GM10266 (cell line): ENCODE measurements around the gene THRSP.
"Not testable (repeated sequence)": the region's sequence is repeated elsewhere in the genome, so short reads cannot be mapped to it uniquely, and the experiment has no call there.

Experiments used
- DNase-seq: peaks from one replicate; pipeline ENCODE4 v3.0.0; 2012; ENCODE audit errors: extremely low spot score
- TF ChIP-seq, protein P1 (sequence below): IDR thresholded peaks from 2 replicates; pipeline ENCODE4 v1.5.1; 2012; ENCODE audit warnings: mild to moderate bottlenecking, low read depth; ENCODE audit not compliant: control insufficient read depth, insufficient read depth; ENCODE audit errors: missing control alignments

The THRSP gene, protein sequence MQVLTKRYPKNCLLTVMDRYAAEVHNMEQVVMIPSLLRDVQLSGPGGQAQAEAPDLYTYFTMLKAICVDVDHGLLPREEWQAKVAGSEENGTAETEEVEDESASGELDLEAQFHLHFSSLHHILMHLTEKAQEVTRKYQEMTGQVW

DNA sequence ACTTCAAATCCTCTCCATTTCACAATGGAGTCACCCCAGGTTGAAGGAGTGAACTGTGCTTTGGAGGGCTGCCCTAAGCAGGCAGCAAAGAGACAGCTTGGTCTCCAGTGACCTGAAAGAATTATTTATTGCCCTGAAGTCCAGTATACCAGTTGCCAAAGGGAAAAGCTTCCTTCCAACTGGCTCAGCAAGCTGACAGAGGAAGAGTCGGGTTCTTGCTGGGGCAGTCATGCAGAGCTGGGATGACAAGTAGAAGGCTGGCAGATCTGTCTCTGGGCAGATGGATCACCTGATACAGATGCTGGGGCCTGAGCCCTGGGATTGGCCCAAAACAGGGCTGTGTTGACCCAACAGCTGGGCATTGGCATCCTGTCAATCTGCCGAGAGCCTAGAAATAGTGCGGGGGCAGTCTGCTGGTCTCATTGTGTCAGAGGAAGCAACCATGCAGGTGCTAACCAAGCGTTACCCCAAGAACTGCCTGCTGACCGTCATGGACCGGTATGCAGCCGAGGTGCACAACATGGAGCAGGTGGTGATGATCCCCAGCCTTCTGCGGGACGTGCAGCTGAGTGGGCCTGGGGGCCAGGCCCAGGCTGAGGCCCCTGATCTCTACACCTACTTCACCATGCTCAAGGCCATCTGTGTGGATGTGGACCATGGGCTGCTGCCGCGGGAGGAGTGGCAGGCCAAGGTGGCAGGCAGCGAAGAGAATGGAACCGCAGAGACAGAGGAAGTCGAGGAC lies at the start of gene THRSP:
Gene THRSP (plus strand): TSS at position 422 of the 742 bp plus-strand sequence. CDS start 21 bp downstream, at position 443.
- TF ChIP-seq, protein P1, sequence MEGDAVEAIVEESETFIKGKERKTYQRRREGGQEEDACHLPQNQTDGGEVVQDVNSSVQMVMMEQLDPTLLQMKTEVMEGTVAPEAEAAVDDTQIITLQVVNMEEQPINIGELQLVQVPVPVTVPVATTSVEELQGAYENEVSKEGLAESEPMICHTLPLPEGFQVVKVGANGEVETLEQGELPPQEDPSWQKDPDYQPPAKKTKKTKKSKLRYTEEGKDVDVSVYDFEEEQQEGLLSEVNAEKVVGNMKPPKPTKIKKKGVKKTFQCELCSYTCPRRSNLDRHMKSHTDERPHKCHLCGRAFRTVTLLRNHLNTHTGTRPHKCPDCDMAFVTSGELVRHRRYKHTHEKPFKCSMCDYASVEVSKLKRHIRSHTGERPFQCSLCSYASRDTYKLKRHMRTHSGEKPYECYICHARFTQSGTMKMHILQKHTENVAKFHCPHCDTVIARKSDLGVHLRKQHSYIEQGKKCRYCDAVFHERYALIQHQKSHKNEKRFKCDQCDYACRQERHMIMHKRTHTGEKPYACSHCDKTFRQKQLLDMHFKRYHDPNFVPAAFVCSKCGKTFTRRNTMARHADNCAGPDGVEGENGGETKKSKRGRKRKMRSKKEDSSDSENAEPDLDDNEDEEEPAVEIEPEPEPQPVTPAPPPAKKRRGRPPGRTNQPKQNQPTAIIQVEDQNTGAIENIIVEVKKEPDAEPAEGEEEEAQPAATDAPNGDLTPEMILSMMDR = no peak
- no peak for DNase-seq

DNA sequence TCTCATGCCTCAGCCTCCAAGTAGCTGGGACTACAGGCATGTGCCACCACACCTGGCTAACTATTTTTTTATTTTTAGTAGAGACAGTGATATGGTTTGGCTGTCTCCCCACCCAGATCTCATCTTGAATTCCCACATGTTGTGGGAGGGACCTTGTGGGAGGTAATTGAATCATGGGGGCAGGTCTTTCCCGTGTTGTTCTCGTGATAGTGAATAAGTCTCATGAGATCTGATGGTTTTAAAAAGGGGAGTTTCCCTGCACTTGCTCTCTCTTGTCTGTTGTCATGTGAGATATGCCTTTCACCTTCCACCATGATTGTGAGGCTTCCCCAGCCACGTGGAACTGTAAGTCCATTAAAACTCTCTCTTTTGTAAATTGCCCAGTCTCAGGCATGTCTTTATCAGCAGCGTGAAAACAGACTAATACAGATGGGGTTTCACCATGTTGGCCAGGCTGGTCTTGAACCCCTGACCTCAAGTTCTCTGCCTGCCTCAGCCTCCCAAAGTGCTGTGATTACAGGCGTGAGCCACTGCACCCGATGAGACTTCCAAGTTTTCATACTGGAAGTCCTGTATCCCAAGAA lies 48.6 kb upstream of the THRSP start:
- DNase-seq = not testable (repeated sequence)

DNA sequence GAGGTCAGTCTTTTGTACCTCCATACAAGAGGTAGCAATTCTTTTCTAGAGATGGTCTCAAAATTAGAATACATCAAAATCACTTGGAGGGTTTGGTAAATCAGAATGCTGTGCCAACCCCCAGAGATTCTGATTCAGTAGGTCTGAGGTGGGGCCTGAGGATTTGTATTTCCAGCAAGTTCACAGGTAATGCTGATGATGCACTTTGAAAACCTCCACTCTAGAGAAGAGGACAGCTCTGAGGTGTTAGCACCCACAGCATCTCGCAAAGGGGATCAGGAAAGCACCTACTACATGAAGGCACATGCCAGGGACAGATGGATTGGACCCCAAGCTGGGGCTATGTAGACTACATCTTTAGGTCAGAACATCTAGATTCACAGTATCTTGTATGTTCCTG lies 47.8 kb upstream of the THRSP start:
- TF ChIP-seq, protein P1 = no peak
- DNase-seq = no peak

DNA sequence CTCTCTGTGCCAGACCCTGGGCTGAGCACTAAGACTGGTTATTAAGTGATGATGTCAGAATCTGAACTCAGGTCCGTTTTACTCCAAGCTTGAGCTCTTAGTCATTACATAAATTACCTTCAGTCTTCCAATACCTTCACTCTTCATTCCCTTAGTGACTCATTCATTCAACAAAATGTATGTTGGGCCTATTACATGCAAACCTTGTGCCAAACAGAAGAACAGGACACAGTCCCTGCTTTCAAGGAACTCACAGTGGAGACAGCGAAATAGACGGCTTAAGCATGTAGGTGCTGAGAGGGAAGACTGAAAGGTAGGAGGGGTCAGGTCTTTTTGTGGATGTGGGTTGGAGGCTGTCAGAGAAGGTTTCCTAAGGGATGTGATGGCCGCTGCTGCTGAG lies 43.9 kb upstream of the THRSP start:
- TF ChIP-seq, protein P1 = no peak
- DNase-seq = no peak

DNA sequence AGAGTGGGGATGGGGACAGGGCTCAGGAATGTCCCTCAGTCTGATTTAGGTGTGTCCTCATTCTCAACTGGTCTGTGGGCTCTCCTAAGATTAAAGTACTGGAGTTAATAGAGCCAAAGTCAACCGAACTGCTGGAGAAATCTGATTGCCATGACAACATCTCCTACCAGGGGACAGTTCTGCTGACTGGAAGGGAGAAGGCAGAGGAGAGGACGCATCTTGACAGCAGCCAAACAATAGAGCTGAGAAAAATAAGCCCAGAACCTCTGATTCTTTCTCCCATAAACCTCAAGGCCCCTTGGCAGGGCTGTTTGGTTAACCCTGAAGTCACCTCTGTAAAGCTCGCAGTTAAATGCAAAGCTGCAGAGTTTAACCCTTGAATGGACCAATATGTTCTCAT lies 43.4 kb upstream of the THRSP start:
- DNase-seq = no peak
- TF ChIP-seq, protein P1 = no peak

DNA sequence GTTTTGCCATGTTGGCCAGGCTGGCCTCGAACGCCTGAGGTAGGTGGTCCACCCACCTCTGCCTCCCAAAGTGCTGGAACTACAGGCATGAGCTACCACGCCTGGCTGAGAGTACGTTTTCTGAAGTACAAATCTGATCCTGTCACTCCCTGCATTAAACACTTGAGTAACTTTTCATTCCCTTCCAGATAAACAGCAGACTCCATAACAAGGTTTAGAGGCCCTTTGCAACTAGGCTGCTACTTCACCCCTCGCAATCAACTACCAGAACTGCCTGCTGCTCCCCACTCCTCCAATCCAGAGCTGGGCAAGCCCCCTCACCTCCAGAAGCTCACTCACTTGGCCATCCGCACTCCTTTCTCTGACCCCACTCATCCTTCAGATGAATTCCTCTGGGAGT lies 42.0 kb upstream of the THRSP start:
- TF ChIP-seq, protein P1 = no peak
- DNase-seq = no peak

DNA sequence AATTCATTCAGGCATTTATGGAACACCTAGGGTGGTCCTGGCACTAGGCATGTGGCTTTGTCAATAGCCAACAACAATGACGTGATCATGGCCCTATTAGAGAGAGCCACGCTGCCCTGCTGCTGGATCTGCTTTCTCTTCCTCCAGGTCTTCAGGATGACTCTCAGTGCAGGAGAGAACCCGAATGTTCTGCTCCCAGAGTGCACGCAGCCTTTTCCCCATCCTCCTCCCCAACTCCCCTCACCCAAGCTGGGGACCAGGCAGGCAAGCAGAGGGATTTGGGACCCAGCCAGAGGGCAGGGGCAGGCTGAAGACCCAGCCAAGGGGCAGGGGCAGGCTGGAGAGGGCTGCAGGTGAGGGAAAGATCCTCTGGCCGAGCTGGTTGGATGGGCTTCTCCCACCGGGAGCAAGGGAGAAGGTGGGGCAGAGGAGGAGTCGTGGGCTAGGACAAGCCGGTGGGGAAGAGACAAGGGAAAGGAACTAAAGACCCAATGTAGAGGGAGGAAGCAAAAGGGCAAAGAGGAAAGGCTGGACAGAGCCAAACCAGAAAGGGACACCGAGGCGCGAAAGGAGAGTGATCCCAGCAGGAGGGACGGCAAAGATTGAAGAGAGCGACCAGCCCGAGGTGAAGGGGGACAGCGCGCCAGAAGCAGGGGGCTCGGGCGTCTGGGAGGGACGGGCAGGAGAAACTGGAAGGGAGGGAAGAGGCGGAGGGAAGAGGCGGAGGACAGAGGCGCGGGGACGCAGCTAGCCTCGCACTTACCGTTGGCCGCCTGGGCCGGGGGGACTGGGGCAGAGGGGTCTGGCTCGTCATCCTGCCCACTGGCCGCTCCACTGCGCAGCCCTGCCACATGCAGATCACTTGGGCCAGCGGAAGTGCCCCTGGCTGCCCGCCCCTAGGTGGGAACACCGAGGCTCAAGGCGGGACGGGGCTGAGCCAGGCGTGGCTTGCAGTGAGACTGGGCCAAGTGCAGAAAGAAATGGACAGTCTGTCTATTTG lies 41.0 kb upstream of the THRSP start, which contains the start of gene KCTD14:
Gene KCTD14 (minus strand): TSS at position 880 of the 1,000 bp plus-strand sequence. CDS start 27 bp downstream, at position 853.
- TF ChIP-seq, protein P1 = no peak
- DNase-seq = no peak
